ENCODE results near the gene ETFA.

ETFA gene

DNA sequence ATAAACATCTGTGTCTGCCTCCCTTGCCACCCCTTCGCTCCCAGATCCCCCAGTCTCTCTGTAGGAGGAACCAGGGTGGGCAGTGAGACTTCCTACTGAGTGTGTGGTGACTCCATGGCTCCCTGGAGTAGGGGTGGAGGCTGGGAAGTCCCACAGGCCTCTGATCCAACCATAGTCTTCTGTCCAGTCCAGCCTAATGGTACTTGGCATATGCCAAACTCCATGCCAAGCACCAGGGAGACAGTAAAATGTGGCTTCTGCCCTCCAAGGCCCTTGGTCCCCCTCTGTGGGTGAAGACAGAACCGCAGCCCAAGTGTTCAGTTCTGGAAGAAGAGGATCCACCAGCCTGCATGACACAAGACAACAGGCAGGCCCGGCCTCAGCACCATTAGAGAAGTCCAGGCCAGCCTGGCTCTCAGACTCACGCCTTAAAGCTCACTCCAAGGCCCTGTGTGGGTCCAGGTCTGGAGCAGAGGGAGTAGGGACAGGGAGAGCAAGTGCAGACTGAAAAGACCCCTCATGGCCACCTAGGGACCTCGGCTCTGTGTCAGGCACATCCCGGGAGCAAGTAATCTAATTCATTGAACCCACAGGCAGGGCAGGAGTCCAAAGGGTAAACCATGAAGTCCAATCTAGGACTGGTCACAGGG is 112.7 kb downstream of the ETFA start:
- Mint-ChIP-seq H3K27ac (no peak overlapping the region), H3K4me3 (no peak overlapping the region), H3K36me3 (ENCODE audit: low read depth) (peaks cover 11% of the 10 kb centered on the region), H3K4me1 (peaks cover 13% of the 10 kb centered on the region), H3K9me3 (no peaks in the 10 kb centered on the region), H3K27me3 (ENCODE audit: low read depth) (peaks cover 68% of the 10 kb centered on the region)
- TF ChIP-seq, protein P1, sequence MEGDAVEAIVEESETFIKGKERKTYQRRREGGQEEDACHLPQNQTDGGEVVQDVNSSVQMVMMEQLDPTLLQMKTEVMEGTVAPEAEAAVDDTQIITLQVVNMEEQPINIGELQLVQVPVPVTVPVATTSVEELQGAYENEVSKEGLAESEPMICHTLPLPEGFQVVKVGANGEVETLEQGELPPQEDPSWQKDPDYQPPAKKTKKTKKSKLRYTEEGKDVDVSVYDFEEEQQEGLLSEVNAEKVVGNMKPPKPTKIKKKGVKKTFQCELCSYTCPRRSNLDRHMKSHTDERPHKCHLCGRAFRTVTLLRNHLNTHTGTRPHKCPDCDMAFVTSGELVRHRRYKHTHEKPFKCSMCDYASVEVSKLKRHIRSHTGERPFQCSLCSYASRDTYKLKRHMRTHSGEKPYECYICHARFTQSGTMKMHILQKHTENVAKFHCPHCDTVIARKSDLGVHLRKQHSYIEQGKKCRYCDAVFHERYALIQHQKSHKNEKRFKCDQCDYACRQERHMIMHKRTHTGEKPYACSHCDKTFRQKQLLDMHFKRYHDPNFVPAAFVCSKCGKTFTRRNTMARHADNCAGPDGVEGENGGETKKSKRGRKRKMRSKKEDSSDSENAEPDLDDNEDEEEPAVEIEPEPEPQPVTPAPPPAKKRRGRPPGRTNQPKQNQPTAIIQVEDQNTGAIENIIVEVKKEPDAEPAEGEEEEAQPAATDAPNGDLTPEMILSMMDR (IDR thresholded peaks at IDR 0.05; ENCODE audit: unreplicated experiment in 3 of 3), result no peak

DNA sequence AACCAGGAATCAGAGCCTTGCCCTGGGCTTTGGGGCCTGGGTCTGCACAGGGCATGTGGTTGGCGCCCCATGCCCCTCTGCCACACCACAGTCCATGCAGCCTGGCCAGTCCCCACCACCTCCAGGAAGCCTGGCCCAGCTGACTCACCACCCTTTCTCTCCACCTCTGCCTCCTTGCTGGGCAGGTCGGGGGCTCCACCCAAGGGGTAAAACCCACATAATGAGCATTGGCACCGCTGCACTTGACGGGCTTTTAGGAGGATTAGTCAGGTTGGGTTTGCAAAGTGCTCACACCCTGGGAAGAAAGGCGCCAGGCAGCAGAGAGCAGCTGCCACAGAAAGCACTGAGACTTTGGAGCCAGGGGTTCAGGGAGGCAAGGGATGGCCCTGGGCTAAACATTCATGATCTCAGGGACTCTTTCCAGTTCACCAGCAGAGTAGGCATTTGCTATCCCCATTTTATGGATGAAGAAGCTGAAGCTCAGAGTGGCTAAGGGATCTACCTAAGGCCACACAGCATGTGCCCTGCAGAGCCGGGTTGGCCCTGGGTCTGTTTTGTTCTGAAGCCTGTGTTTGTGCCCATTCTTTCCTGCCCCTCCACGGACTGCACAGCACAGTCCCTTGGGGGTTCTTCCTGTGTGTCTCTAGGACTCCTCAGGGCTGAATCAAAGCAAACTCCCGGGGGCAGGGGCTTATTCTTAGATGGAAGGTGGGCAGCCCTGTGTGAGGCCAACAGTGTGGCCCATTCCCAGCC is 113.4 kb downstream of the ETFA start:
- Mint-ChIP-seq H3K9me3 (no peaks in the 10 kb centered on the region), H3K27me3 (ENCODE audit: low read depth) (peaks cover 71% of the 10 kb centered on the region), H3K36me3 (ENCODE audit: low read depth) (peaks cover 11% of the 10 kb centered on the region), H3K27ac (no peak overlapping the region), H3K4me1 (peaks cover 13% of the 10 kb centered on the region), H3K4me3 (no peak overlapping the region)
- TF ChIP-seq, protein P1 (IDR thresholded peaks at IDR 0.05; ENCODE audit: unreplicated experiment in 3 of 3), result no peak

DNA sequence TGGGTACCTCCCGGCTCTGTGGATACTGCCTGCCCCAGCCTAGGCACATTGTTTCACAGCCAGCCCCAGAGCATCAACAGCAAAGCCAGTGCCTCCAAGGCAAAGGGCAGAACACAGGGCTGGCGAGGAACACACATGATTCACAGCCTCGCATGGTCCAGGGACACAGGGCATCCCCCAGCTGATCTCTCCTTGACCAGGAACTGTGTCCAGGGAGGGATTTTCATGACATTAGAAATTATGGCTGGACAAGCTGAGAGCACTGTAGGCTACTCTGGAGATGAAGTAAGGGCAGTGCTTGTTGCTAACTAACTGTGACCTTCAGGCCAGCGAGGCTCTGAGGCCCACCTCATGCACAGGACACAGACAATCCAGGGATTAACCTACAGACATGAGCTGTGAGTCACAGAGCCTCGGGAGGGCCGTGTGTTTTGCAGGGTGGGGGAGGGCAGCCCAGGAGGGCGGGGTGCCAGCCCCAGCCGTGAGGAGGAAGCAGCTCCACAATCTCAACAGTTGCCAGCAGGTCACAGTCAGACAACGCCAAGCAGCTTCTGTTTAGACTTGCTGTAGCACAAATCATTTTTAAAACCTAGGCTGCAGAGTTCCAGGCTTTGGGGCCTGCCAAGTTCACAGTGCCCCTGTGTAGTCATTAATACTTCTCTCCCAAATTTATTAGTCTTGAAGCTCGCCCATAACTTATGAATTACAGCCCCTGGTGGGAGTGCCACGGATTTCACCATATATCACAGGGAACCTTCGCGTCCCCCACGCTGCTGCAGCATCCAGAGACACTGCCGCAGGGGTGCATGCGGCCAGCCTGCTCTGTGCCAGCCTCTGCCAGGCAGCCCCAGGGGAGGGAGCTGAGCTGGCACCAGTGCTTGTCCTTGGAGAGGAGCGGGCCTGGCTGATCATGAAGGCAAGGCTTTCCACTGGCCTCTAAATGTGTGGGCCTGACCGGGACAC is 114.7 kb downstream of the ETFA start:
- H3K27ac Mint-ChIP-seq, result peak overlapping the region in 2 of 3 experiments; percentile 22 to 74
- H3K27me3 Mint-ChIP-seq (ENCODE audit: low read depth), result peaks cover 76% of the 10 kb centered on the region
- H3K36me3 Mint-ChIP-seq (ENCODE audit: low read depth), result peaks cover 15% of the 10 kb centered on the region
- peak overlapping the region in 1 of 3 experiments; percentile 34 for H3K4me3 Mint-ChIP-seq
- TF ChIP-seq, protein P1 (IDR thresholded peaks at IDR 0.05; ENCODE audit: unreplicated experiment in 3 of 3), result no peak
- H3K9me3 Mint-ChIP-seq, result no peaks in the 10 kb centered on the region
- H3K4me1 Mint-ChIP-seq, result peaks cover 13% of the 10 kb centered on the region

- peaks cover 16% of the 10 kb centered on the region for H3K4me1 Mint-ChIP-seq
- TF ChIP-seq, protein P1 (IDR thresholded peaks at IDR 0.05; ENCODE audit: unreplicated experiment in 3 of 3), result no peak
Observed at GRCh38 chr15:76195506-76196268, 115.6 kb downstream of the ETFA start.

DNA sequence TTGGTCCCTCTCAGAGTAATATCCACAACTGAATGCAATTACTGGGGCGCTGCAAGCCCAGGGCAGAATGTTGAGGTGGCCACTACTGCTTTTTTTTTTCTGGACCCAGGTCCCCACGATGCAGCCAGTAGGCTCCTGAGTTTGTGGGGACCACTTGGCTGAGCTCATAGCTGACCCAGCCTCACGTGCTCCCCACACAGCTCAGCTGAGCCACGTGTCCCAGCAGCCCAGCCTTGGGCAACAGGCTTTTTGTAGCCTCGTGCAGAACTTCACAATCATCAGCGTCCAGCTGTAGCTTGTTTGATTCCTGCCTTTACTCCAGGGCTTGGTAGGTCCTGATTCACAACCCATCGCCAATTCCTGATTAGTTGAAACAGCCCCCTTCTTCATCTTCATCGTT is 117.3 kb downstream of the ETFA start:
- no peak overlapping the region for H3K27ac Mint-ChIP-seq
- peaks cover 19% of the 10 kb centered on the region for H3K4me1 Mint-ChIP-seq
- H3K9me3 Mint-ChIP-seq, result no peaks in the 10 kb centered on the region
- peaks cover 13% of the 10 kb centered on the region for H3K36me3 Mint-ChIP-seq (ENCODE audit: low read depth)
- TF ChIP-seq, protein P1 (IDR thresholded peaks at IDR 0.05; ENCODE audit: unreplicated experiment in 3 of 3), result no peak
- peaks cover 83% of the 10 kb centered on the region for H3K27me3 Mint-ChIP-seq (ENCODE audit: low read depth)
- H3K4me3 Mint-ChIP-seq, result no peak overlapping the region

More at GRCh38 chr15:76195506-76196268, 115.6 kb downstream of the ETFA start:
- H3K9me3 Mint-ChIP-seq, result no peaks in the 10 kb centered on the region
- peaks cover 79% of the 10 kb centered on the region for H3K27me3 Mint-ChIP-seq (ENCODE audit: low read depth)
- peaks cover 17% of the 10 kb centered on the region for H3K36me3 Mint-ChIP-seq (ENCODE audit: low read depth)
- peak overlapping the region in 1 of 3 experiments; percentile 34 for H3K4me3 Mint-ChIP-seq
- H3K27ac Mint-ChIP-seq, result peak overlapping the region in 1 of 3 experiments; percentile 12

All from nephron (organoid).